Activated T-helper 1 cell treated with anti-CD3 and anti-CD28 coated beads, Interleukin-12 subunit alpha, Interleukin-12 subunit beta, Interleukin-2, Interleukin-4 antibody, amounts not matched to agents 30 ng/mL and 10 ng/mL and 1 ng/mL, durations not matched to agents 14 hours and 24 hours and 36 hours (primary cell): ENCODE data around the gene MRS2. TPM values are rescaled to one million over a fixed set of nuclear protein-coding genes. Genes with fewer than 3 reads are reported as not detected.

Experiments used
- DNase-seq: peaks from one replicate; pipeline ENCODE4 v3.0.0; 2021; ENCODE audit warnings: low spot score
- H3K27ac Mint-ChIP-seq: one replicate; pipeline ENCODE4 v1.8.0; 2021; ENCODE audit warnings: mild to moderate bottlenecking, mixed read lengths
- H3K27me3 Mint-ChIP-seq: one replicate; pipeline ENCODE4 v1.8.0; 2022; ENCODE audit warnings: mild to moderate bottlenecking, moderate library complexity, mixed read lengths; ENCODE audit not compliant: insufficient read depth
- H3K36me3 Mint-ChIP-seq: one replicate; pipeline ENCODE4 v1.8.0; 2021; ENCODE audit warnings: low read depth, mixed read lengths
- H3K4me1 Mint-ChIP-seq: one replicate; pipeline ENCODE4 v1.8.0; 2021; ENCODE audit warnings: low read depth, mixed read lengths
- H3K4me3 Mint-ChIP-seq: one replicate; pipeline ENCODE4 v1.8.0; 2021; ENCODE audit warnings: mild to moderate bottlenecking, moderate library complexity, mixed read lengths
- H3K9me3 Mint-ChIP-seq: one replicate; pipeline ENCODE4 v1.8.0; 2021; ENCODE audit warnings: mixed read lengths
- intact Hi-C: fragments of 100-400 bp; cut with micrococcal nuclease; formaldehyde crosslinking; loops from one replicate; pipeline ENCODE4 v1.15.1; 2024
- total RNA-seq: library from RNA; stranded (reverse); gene quantifications from 2 replicates; pipeline ENCODE4 v1.2.3, GENCODE V29; 2022

Gene MRS2
- total RNA-seq, 1 donor from 2014 or later = 30.3 TPM

DNA sequence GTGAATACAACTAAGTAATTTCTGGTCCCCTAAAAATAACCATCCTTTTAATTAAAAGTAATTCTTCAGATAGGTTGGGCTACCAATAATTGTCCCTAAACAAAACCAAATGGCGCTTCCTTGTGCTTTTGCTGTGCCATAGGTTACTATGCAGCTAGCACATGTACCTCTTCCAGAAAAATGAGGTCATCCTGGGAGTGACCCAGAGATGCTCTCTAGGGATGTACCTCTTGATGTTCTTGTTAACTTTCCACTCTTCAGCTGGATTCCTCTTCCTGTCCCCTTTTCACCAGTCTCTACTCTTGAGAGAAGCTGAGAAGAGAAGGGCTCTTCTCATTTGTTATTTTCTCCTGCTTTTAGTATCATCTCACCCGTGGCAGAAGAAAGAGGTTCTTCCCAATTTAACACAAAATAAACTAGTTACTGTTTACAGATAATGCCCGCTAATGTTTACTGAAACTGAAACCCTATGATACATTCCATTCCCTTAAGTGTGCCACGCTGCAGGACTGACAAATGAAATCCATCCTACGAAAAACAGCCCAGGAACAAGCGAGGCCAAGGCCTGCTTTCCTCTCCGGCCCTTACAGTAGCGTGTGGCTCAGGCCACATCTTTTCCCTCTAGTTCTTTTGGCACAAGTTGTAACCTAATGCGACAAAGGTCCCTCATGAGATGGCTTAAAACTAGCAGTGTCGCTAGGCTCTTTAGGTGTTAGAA lies 24.2 kb downstream of the MRS2 start:
- H3K9me3 Mint-ChIP-seq = no peaks in the 10 kb centered on the region
- no peaks in the 10 kb centered on the region for H3K27me3 Mint-ChIP-seq
- intact Hi-C loops = no loop called here
- H3K27ac Mint-ChIP-seq = peak overlapping the region; percentile 27
- H3K4me1 Mint-ChIP-seq = no peaks in the 10 kb centered on the region
- H3K36me3 Mint-ChIP-seq = peaks cover 19% of the 10 kb centered on the region
- H3K4me3 Mint-ChIP-seq = no peak overlapping the region
- no peak for DNase-seq

DNA sequence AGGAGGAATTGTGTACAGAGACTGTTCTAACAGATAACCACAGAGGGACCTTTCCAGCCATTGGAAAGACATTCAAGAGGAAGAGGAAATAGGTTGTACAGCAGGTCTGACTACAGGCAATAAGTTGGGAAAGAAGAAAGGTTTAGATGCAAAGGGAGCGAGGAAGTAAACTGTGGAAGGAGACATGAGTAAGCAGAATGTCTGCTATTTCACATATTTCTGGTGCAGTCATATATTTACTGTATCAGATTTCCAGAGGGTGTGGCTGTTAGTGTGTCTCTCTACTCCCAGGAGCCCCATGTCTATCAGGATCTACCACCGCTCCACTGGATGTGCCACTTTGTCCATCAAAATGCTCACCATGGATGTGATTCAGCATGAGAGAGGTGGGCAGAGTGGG lies 25.9 kb downstream of the MRS2 start:
- H3K27me3 Mint-ChIP-seq = no peaks in the 10 kb centered on the region
- no peaks in the 10 kb centered on the region for H3K9me3 Mint-ChIP-seq
- intact Hi-C loops = no loop called here
- H3K4me3 Mint-ChIP-seq = no peak overlapping the region
- no peak overlapping the region for H3K27ac Mint-ChIP-seq
- DNase-seq = no peak
- H3K4me1 Mint-ChIP-seq = no peaks in the 10 kb centered on the region
- H3K36me3 Mint-ChIP-seq = peaks cover 12% of the 10 kb centered on the region

DNA sequence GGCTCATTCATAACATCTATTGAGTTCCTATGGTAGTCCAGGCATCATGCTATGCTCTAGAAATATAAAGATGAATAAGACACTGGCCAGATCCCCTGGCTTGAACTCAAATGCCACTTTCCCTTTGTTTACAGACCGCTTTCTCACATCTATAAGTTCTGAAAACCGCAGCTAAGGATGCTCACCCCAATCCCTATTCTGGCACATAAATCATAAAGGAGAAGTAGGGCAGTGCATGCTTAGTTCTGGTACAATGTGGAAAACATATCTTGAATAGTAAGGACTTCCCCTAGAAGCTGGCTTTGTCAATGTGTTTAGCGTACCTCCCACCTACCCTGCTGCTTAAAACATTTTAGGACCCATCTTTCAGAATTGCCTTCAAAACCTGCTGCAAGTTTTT lies 26.4 kb downstream of the MRS2 start:
- intact Hi-C loops = no loop called here
- Mint-ChIP-seq H3K27ac (no peak overlapping the region), H3K27me3 (no peaks in the 10 kb centered on the region), H3K36me3 (peaks cover 12% of the 10 kb centered on the region), H3K4me3 (no peak overlapping the region), H3K4me1 (no peaks in the 10 kb centered on the region), H3K9me3 (no peaks in the 10 kb centered on the region)
- no peak for DNase-seq

DNA sequence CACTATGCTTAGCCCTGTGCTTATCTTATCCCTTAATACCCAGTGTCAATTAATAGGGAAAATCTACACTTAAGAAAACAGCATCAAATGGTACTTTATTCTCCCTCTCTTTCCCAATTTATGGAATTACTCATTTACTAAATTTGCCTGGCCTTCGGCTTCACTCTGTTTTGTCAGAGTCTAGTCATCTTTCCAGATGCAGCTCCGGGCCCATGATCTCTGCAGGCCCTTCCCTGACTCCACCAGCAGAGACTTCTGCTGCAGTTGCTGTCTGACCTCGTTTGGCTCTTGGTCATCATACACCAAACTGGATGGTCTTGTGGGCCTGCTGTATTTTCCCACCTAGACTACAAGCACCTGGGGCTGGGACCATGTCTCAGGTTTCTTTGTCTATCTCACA lies 27.4 kb downstream of the MRS2 start:
- H3K27ac Mint-ChIP-seq = no peak overlapping the region

DNA sequence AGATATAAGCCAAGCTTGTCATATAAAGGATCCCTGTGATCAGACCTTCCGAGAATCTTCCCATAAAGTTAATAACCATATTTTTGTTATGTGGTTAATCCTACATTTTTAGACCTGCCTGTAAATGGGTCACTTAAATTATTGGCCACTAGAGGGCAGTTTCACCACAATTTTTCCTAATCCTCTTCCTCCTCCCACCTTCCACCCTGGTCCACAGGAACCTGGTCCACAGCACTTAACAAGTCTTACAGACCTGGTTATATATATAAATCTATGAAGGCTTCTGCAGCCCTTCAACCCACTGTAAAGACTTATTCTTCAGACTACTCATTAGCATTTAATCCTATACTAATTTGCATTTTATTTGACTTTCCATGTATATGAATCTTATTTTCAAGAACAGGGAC lies 28.3 kb downstream of the MRS2 start:
- peaks cover 2% of the 10 kb centered on the region for H3K36me3 Mint-ChIP-seq
- H3K27me3 Mint-ChIP-seq = no peaks in the 10 kb centered on the region
- H3K27ac Mint-ChIP-seq = no peak overlapping the region
- no peaks in the 10 kb centered on the region for H3K4me1 Mint-ChIP-seq
- H3K9me3 Mint-ChIP-seq = no peaks in the 10 kb centered on the region
- intact Hi-C loops = loop anchor here (1.0 to 5.0 kb wide), 5 partner anchors 61 to 336 kb away; partner anchors contain the start of gene ALDH5A1
- H3K4me3 Mint-ChIP-seq = no peak overlapping the region
- no peak for DNase-seq

More for the DNA sequence above, 27.4 kb downstream of the MRS2 start:
- Mint-ChIP-seq H3K9me3 (no peaks in the 10 kb centered on the region), H3K4me3 (no peak overlapping the region), H3K4me1 (no peaks in the 10 kb centered on the region), H3K27me3 (no peaks in the 10 kb centered on the region), H3K36me3 (peaks cover 2% of the 10 kb centered on the region)
- no peak for DNase-seq
- intact Hi-C loops = loop anchor here (2.0 to 5.0 kb wide), 3 partner anchors 62 to 337 kb away; partner anchors contain the start of gene ALDH5A1

DNA sequence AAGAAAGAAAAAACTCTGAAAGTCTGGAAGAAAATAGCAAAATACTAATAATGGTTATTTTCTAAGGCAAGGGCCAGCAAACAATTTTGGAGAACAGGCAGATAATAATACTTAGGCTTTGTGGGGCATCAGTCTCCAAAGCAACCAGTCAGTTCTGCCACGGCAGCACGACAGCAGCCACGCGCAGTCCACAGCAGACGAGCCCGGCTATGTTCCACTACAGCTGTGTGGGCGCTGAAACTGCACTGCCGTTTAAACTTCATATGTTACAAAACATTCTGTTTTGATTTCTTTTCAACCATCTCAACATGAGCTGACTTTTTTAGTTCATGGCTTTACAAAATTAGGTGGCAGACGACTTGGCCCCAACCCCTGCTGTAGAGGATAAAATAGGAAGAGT lies 29.9 kb downstream of the MRS2 start:
- Mint-ChIP-seq H3K4me3 (no peak overlapping the region), H3K36me3 (no peaks in the 10 kb centered on the region), H3K4me1 (no peaks in the 10 kb centered on the region), H3K27me3 (no peaks in the 10 kb centered on the region), H3K9me3 (no peaks in the 10 kb centered on the region), H3K27ac (no peak overlapping the region)
- intact Hi-C loops = loop anchor here (5.0 kb wide), 2 partner anchors 60 to 335 kb away; partner anchors contain the start of gene ALDH5A1
- DNase-seq = no peak

DNA sequence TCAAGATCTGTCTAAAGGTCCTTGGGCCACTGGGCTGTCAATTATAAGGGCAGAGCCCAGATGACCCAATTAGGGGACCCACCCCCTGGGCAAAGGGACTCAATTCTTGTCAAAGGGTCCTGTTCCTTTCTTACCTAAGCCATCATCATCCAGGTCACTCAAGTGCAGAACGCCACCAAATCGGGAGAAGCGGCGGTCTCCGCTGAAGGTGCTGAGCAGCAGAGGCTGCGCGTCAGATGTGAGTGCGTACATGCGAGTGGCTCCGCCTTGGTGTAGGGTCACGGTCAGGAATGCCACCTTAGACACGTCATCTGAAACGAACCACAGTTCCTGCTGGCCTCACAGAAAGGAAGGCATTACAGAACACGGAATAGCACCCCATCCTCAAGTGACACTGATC lies 34.2 kb downstream of the MRS2 start:
- no peak for DNase-seq
- H3K27ac Mint-ChIP-seq = no peak overlapping the region
- peaks cover 5% of the 10 kb centered on the region for H3K4me1 Mint-ChIP-seq
- H3K4me3 Mint-ChIP-seq = no peak overlapping the region
- no peaks in the 10 kb centered on the region for H3K27me3 Mint-ChIP-seq
- no peaks in the 10 kb centered on the region for H3K36me3 Mint-ChIP-seq
- H3K9me3 Mint-ChIP-seq = no peaks in the 10 kb centered on the region
- intact Hi-C loops = no loop called here

DNA sequence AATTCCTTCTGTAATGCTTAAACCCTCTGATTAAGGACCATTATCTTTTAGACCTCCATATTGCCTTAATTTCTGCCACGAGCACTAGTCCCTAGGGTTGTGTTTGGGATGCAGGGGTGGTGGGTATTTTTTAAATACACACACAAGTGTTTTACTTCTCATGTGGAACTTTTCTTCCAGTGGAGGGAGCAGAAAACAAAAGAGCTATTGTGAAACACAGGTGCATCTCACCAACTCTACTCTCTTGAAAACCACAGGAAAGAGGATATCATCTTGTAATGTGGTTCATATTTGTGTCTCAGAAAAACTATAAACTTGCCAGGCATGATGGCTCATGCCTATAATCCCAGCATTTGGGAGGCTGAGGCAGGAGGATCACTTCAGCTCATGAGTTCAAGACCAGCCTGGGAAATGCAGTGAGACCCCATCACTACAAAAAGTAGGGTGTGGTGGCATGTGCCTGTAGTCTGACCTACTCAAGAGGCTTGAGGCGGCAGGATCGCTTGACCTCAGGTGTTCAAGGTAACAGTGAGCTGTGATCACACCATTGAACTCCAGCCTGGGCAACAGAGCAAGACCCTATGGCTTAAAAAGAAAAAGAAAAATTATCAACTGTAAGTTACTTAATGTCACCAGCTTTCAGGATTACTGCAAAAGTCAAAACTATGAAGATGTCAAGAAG lies 37.3 kb downstream of the MRS2 start:
- H3K36me3 Mint-ChIP-seq = no peaks in the 10 kb centered on the region

DNA sequence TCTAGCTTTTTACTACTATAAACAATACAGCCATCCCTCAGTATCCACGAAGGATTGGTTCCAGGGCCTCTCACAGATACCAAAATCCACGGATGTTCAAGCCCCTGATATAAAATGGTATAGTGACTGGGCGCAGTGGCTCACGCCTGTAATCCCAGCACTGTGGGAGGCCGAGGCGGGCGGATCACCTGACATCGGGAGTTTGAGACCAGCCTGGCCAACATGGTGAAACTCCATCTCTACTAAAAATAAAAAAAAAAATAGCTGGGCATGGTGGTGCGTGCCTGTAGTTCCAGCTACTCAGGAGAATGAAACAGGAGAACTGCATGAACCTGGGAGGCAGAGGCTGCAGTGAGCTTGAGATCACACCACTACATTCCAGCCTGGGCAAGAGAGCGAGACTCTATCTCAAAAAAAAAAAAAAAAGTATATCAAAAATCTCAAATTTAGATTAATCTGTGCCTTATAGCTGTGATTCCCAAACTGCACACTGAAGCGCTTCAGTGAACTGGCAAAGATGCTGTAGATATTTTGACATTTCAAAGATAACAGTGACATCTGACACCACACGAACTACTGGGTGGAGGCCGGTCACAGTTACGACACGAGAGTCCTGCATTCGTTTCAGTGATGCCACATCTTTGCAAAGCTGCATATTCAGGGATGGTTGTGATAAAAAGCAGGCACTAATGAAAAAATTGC lies 38.3 kb downstream of the MRS2 start:
- Mint-ChIP-seq H3K9me3 (no peaks in the 10 kb centered on the region), H3K36me3 (no peaks in the 10 kb centered on the region), H3K27ac (no peak overlapping the region), H3K4me3 (no peak overlapping the region), H3K27me3 (no peaks in the 10 kb centered on the region), H3K4me1 (peaks cover 5% of the 10 kb centered on the region)
- no peak for DNase-seq
- intact Hi-C loops = no loop called here

More for the DNA sequence above, 37.3 kb downstream of the MRS2 start:
- no peak for DNase-seq
- Mint-ChIP-seq H3K4me1 (peaks cover 5% of the 10 kb centered on the region), H3K27me3 (no peaks in the 10 kb centered on the region), H3K4me3 (no peak overlapping the region), H3K27ac (no peak overlapping the region), H3K9me3 (no peaks in the 10 kb centered on the region)
- intact Hi-C loops = no loop called here

DNA sequence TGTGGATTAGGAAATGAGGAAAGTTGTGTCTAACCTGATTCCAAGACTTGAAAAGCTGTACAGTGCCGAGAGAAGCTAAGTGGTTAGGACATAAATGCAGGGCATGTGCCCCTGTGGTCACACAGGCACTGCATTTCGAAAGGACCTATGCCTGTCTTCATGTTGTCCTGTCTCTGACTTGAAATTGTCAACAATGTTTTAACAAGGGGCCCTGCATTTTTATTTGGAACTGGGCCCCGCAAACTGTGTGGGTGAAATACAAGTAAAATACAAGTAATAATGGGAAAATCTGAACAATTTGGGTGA lies 38.8 kb downstream of the MRS2 start:
- intact Hi-C loops = no loop called here
- Mint-ChIP-seq H3K27ac (no peak overlapping the region), H3K4me3 (no peak overlapping the region), H3K36me3 (no peaks in the 10 kb centered on the region), H3K9me3 (no peaks in the 10 kb centered on the region), H3K27me3 (no peaks in the 10 kb centered on the region), H3K4me1 (peaks cover 5% of the 10 kb centered on the region)
- DNase-seq = no peak

DNA sequence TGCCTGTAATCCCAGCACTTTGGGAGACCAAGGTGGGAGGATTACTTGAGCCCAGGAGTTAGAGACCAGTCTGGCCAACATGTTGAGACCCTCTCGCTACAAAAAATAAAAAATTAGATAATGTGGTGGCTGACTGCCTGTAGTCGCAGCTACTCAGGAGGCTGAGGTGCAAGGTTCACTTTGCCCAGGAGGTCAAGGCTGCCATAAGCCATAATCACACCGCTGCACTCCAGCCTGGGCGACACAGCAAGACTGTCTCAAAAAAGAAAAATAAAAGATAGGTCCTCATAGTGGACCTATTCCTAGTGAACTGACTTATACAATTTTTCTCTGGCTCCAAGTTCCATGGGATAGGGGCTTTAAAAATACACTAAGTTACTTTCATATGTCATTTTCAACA lies 41.9 kb downstream of the MRS2 start:
- DNase-seq = no peak
- no peaks in the 10 kb centered on the region for H3K27me3 Mint-ChIP-seq
- H3K4me3 Mint-ChIP-seq = no peak overlapping the region
- intact Hi-C loops = no loop called here
- peaks cover 5% of the 10 kb centered on the region for H3K4me1 Mint-ChIP-seq
- no peaks in the 10 kb centered on the region for H3K9me3 Mint-ChIP-seq
- H3K27ac Mint-ChIP-seq = no peak overlapping the region
- no peaks in the 10 kb centered on the region for H3K36me3 Mint-ChIP-seq

DNA sequence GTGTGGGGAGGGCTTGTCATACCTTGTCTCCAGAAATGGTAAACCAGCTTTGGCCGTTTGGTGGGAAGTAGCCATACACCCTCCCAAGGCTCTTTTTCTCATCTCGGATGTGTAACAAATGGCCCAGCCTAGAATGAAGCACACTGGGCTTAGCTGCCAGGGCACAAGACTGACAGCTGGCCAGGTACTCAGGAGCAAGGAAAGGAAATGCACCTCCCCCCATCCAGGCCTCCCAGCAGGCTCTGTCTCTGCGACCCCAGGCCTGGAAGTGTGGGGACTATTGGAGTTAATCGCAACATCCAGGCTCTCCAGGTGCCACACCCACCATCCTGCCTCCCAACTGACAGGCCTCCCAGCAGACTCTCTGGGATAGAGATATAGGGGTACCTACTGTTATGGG lies 43.0 kb downstream of the MRS2 start:
- no peaks in the 10 kb centered on the region for H3K27me3 Mint-ChIP-seq
- no peak overlapping the region for H3K4me3 Mint-ChIP-seq
- no peaks in the 10 kb centered on the region for H3K36me3 Mint-ChIP-seq
- DNase-seq = no peak
- H3K4me1 Mint-ChIP-seq = no peaks in the 10 kb centered on the region
- H3K27ac Mint-ChIP-seq = no peak overlapping the region
- intact Hi-C loops = no loop called here
- H3K9me3 Mint-ChIP-seq = no peaks in the 10 kb centered on the region

DNA sequence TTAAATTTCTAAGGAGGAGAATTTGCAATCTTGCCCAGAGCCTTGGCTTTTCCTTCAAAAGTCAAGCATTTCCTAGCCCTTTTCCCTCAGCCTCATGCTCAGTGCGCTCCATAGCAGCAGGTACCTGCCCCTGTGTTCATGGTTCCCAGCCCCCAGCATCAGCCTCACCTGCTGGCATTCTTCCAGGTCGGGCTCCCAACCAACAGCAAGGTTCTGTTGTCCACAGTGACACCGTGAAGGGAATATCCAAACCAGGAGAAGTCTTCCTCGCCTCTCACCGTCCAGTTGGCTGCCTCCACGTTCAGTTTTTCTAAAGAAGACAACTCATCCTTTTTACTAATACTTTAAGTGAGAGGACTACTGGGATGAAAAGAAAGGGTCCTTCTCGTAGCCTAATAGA lies 43.9 kb downstream of the MRS2 start:
- no peaks in the 10 kb centered on the region for H3K9me3 Mint-ChIP-seq
- intact Hi-C loops = no loop called here
- H3K27ac Mint-ChIP-seq = no peak overlapping the region
- H3K4me1 Mint-ChIP-seq = no peaks in the 10 kb centered on the region
- DNase-seq = no peak
- no peak overlapping the region for H3K4me3 Mint-ChIP-seq
- H3K36me3 Mint-ChIP-seq = no peaks in the 10 kb centered on the region
- no peaks in the 10 kb centered on the region for H3K27me3 Mint-ChIP-seq
